GM10248 (cell line): Measurements from ENCODE around the gene SEC22A.

Experiments used
- CTCF ChIA-PET: fragments of 300-600 bp; sonication (Branson Sonifier 250); formaldehyde crosslinking; extraction: SDS; loops from one replicate; lab custom pipeline; 2021; ENCODE audit warnings: antibody characterized with exemption; lab: Yijun Ruan, JAX
- POLR2A ChIA-PET: fragments of 350-650 bp; sonication (Branson Sonifier 250); formaldehyde crosslinking; extraction: SDS; loops from one replicate; lab custom pipeline; 2020; ENCODE audit warnings: antibody characterized with exemption; lab: Yijun Ruan, JAX
- DNase-seq: peaks from one replicate; pipeline ENCODE4 v3.0.0; 2012; ENCODE audit errors: extremely low spot score
- TF ChIP-seq, protein P1 (sequence below): IDR thresholded peaks from 2 replicates; pipeline ENCODE4 v1.5.1; 2012; ENCODE audit warnings: mild to moderate bottlenecking, low read depth; ENCODE audit errors: extremely low read depth, missing control alignments, control extremely low read depth

The SEC22A gene

GRCh38 chr3:123302961-123303360 lies 101.2 kb downstream of the SEC22A start:
- no peak for DNase-seq
- CTCF ChIA-PET, result interaction anchor here (1.2 to 1.3 kb wide), 2 partner anchors 19 to 360 kb away, joined by 3 read pairs; no protein-coding TSS in a partner anchor
- TF ChIP-seq, protein P1, sequence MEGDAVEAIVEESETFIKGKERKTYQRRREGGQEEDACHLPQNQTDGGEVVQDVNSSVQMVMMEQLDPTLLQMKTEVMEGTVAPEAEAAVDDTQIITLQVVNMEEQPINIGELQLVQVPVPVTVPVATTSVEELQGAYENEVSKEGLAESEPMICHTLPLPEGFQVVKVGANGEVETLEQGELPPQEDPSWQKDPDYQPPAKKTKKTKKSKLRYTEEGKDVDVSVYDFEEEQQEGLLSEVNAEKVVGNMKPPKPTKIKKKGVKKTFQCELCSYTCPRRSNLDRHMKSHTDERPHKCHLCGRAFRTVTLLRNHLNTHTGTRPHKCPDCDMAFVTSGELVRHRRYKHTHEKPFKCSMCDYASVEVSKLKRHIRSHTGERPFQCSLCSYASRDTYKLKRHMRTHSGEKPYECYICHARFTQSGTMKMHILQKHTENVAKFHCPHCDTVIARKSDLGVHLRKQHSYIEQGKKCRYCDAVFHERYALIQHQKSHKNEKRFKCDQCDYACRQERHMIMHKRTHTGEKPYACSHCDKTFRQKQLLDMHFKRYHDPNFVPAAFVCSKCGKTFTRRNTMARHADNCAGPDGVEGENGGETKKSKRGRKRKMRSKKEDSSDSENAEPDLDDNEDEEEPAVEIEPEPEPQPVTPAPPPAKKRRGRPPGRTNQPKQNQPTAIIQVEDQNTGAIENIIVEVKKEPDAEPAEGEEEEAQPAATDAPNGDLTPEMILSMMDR, result no peak
- POLR2A ChIA-PET, result no interaction called here

- DNase-seq, result no peak
- ChIA-PET POLR2A (no interaction called here), CTCF (interaction anchor here (1.3 kb wide), 1 partner anchor 18 kb away, joined by 3 read pairs; no protein-coding TSS in a partner anchor)
- TF ChIP-seq, protein P1, result no peak
These were observed 102.3 kb downstream of the SEC22A start for GRCh38 chr3:123303976-123304560.

GRCh38 chr3:123305192-123305591 lies 103.4 kb downstream of the SEC22A start:
- DNase-seq, result no peak
- POLR2A ChIA-PET, result no interaction called here
- CTCF ChIA-PET, result interaction anchor here (2.6 kb wide), 1 partner anchor 271 kb away, joined by 6 read pairs; no protein-coding TSS in a partner anchor
- TF ChIP-seq, protein P1, result no peak

GRCh38 chr3:123307064-123307463 lies 105.3 kb downstream of the SEC22A start:
- TF ChIP-seq, protein P1, result no peak
- POLR2A ChIA-PET, result interaction anchor here (0.7 kb wide), 1 partner anchor 81 kb away, joined by 8 read pairs; no protein-coding TSS in a partner anchor
- no peak for DNase-seq
- CTCF ChIA-PET, result interaction anchor here (1.0 to 2.6 kb wide), 7 partner anchors 9 to 269 kb away, joined by 3 to 6 read pairs (median 5); no protein-coding TSS in a partner anchor

GRCh38 chr3:123310186-123310585 lies 108.4 kb downstream of the SEC22A start:
- TF ChIP-seq, protein P1, result no peak
- no peak for DNase-seq
- CTCF ChIA-PET, result interaction anchor here (1.5 to 1.8 kb wide), 2 partner anchors 16 to 22 kb away, joined by 3 to 5 read pairs; no protein-coding TSS in a partner anchor
- POLR2A ChIA-PET, result no interaction called here

DNA sequence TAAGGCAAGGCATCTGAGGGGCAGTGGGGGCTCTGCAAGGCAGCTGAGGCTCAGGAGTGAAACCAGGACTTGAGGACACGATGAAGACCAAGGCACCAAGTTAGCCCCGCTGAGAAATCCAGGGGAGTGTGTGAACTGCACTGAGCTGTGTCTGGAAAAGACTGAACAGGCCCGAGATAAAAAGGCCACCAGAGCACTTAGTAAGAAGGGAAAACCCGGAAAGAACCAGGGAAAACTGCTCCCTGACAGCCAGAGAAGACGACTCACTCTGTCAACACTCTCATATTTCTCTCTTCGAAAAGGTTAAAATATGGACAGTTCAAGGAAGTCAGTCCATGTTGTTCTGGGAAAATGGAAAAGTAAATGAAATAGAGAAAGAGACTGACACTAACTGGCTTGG lies 109.0 kb downstream of the SEC22A start:
- no peak for DNase-seq
- CTCF ChIA-PET, result interaction anchor here (1.5 to 1.8 kb wide), 3 partner anchors 10 to 21 kb away, joined by 3 to 5 read pairs (median 3); no protein-coding TSS in a partner anchor
- POLR2A ChIA-PET, result no interaction called here
- TF ChIP-seq, protein P1, result no peak
